ENCODE results near the gene DEFB131B.
"Not testable (repeated sequence)": the region's sequence is repeated elsewhere in the genome, so short reads cannot be mapped to it uniquely, and the experiment has no call there.

Gene DEFB131B

DNA sequence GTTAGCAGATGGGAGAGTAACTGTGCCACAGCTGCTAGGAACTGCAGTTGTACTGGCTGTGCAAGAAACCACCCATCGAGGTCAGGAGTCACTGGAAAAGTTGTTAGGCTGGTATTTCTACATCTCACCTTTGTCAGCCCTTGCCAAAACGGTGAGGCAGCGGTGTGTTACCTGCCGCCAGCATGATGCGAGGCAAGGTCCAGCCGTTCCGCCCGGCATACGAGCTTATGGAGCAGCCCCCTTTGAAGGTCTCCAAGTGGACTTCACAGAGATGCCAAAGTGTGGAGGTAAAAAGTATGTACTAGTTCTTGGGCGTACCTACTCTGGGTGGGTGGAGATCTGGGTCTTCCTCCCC, 33.7 kb downstream of the DEFB131B start:
- DNase-seq, result not testable (repeated sequence)

DNA sequence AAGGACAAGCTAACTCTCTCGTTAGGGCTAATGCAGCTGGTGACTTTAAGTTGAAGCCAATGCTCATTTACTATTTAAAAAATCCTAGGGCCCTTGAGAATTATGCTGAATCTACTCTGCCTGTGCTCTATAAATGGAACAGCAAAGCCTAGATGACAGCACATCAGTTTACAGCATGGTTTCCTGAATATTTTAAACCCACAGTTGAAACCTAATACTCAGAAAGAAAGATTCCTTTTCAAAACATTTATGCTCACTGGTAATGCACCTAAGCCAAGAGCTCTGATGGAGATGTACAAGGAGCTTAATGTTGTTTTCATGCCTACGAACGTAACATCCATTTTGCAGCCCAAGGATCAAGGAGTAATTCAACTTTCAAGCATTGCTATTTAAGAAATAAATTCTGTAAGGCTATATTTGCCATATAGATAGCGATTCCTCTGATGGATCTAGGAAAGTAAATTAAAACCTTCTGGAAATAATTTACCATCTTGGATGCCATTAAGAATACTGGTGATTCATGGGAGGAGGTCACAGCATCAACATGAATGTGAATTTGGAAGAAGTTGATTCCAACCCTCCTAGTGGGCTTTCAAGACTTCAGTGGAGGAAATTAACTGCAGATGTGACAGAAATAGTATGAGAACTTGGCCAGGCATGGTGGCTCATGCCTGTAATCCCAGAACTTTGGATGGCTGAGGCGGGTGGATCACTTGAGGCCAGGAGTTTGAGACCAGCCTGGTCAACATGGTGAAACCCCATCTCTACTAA, 35.7 kb downstream of the DEFB131B start:
- DNase-seq, result no peak

DNA sequence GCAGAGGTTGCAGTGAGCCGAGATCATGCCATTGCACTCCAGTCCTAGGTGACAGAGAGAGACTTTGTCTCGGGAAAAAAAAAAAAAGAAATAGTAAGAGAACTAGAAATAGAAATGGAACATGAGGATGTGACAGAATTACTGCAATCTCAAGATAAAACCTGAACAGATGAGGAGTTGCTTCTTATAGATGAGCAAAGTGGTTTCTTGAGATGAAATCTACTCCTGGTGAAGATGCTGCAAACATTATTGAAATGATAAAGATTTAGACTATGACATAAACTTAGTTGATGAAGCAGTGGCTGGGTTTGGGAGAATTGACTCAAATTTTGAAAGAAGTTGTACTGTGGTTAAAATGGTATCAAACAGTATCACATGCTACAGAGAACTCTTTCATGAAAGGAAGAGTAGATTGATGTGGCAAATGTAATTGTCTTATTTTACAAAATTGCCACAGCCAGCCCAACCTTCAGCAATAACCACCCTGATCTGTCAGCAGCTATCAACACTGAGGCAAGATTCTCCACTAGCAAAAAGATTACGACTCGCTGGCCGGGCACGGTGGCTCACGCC, 36.5 kb downstream of the DEFB131B start:
- no peak for DNase-seq

DNA sequence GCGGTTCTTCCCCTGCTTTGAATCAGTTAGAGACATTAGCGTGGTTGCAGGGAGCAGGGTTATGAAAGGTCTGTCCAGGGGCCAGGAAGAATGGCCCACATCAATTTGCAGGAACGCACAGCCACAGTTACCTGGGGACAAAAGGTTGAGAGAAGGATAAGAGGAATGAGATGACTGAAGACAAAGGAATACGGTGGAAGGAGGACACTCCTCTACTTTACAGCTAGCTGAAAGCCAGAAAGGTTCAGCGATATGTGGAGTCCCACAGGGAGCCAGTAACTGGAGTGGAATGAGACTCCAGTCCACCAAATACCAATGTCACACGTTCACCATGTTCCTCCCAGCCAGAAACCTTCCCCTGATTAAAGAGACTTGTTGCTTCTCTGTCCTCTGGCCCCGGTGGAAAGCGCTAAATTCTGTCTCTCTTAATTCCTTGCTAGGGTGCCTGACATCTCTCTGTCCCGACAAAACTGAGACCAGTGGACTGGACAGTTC, 39.4 kb downstream of the DEFB131B start:
- DNase-seq, result no peak

- peak; percentile 97 for DNase-seq
Observed at GRCh38 chr11:71927820-71928736, 49.8 kb downstream of the DEFB131B start, which contains the start of gene XNDC1N. XNDC1N (minus strand) TSS chr11:71928594; CDS start chr11:71923353, 5,241 bp downstream.

DNA sequence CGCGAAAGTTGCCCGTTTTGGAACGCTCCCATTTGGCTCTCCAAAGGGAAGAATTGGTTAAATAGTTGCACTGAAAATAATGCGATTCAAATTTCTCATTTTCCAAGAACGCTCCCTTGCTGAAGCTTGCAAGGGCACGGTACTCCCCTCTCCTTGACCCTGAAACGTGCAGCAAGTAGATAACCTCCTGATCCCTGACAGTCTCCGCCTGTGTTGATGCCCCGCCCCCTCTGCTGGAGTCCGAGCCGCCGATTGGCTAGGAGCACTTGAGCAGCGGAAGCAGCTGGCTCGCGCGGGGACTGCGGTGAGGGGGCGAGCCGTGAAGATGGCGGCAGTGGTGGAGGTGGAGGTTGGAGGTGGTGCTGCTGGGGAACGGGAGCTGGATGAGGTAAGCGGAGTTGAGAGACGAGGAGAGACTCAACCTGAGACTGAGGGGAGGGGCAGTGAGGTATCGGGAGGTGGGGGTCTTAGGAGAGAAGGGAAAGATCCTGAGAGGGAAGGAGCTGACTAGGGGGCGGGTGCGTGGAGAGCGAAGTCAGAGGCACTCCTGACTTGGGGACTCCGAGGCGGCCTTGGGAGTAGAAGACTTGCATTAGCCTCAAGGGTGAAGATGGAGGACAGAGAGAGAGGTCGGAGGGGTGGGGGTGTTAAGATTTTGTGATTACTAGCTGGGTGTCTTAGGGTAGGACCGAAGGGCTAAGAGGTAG, 50.6 kb downstream of the DEFB131B start, which contains the start of gene RNF121:
TSS of gene RNF121 (plus strand) at position 310 of the 707 bp plus-strand sequence. CDS start at position 326, 16 bp downstream.
- DNase-seq, result peak; percentile 99

- no peak for DNase-seq
Observed at GRCh38 chr11:71929491-71929890, 51.2 kb downstream of the DEFB131B start.

DNA sequence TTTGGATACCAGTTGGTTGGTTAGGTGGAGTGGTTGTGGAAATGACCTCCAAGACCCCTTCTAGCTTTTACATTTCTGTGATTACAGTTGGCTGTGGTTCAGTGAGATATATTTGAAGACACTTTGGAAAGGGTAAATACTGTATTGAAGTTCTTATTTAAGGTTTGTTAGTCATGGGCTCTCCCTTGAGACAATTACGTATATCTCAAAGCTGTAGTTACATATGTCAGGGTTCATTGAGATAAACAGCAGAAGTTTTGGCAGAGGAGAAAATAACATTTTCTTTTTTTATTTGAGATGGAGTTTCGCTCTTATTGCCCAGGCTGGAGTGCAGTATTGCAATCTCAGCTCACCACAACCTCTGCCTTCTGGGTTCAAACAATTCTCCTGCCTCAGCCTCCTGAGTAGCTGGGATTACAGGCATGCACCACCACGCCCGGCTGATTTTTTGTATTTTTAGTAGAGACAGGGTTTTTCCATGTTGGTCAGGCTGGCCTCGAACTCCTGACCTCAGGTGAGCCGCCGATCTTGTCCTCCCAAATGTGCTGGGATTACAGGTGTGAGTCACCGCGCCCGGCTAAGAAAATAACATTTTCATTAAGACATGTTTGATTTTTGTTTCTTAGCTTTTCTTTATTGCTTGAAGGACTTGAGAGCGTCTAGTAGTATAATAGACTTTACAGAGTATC, 52.4 kb downstream of the DEFB131B start:
- no peak for DNase-seq

- no peak for DNase-seq
Observed at GRCh38 chr11:71931245-71931602, 53.0 kb downstream of the DEFB131B start.

GRCh38 chr11:71933141-71933933, 55.1 kb downstream of the DEFB131B start:
- DNase-seq, result no peak

All from SHP77 (cell line).